CD4-positive, alpha-beta T cell treated with Interleukin-4 for 4 hours (primary cell): Measurements from ENCODE around the gene BCAT1.

Experiments used
- DNase-seq: peaks from one replicate; pipeline ENCODE4 v3.0.0-alpha.2; 2020

The BCAT1 gene

GRCh38 chr12:24803430-24804245 is 145.3 kb downstream of the BCAT1 start:
- peak; percentile 17 for DNase-seq

GRCh38 chr12:24798335-24798734 is 150.6 kb downstream of the BCAT1 start:
- no peak for DNase-seq

- no peak for DNase-seq
Observed at GRCh38 chr12:24797901-24798300, 151.0 kb downstream of the BCAT1 start.

- DNase-seq: no peak
Observed at GRCh38 chr12:24796876-24797275, 152.0 kb downstream of the BCAT1 start.

- peak; percentile 35 for DNase-seq
Observed at GRCh38 chr12:24795699-24796347, 153.1 kb downstream of the BCAT1 start.

GRCh38 chr12:24791622-24792021 is 157.3 kb downstream of the BCAT1 start:
- DNase-seq: no peak

- no peak for DNase-seq
Observed at GRCh38 chr12:24788886-24789285, 160.0 kb downstream of the BCAT1 start.

GRCh38 chr12:24780697-24781368 is 168.1 kb downstream of the BCAT1 start:
- peak; percentile 5 for DNase-seq

GRCh38 chr12:24778486-24779304 is 170.2 kb downstream of the BCAT1 start:
- DNase-seq: peak; percentile 8

- no peak for DNase-seq
Observed at GRCh38 chr12:24777359-24777758, 171.5 kb downstream of the BCAT1 start.

GRCh38 chr12:24776861-24777260 is 172.0 kb downstream of the BCAT1 start:
- no peak for DNase-seq

DNA sequence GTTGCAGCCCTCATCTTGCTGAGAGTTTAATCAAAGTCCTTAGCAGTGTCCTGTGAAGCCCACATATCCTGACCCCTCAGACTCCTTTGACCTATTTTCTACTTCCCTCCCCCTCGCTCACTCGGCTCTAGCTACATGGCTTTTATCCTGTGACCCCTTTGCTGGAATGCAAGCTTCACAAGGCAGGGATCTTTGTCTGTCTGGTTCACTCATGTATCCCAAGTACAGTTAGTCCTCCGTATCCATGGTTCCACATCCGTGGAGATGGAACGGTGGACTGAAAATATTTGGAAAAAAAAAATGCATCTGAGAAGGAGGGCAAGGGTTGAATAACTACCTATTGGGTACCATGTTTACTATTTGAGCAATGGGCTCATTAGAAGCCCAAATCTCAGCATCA is 173.8 kb downstream of the BCAT1 start:
- no peak for DNase-seq

- no peak for DNase-seq
Observed at GRCh38 chr12:24773996-24774395, 174.9 kb downstream of the BCAT1 start.

DNA sequence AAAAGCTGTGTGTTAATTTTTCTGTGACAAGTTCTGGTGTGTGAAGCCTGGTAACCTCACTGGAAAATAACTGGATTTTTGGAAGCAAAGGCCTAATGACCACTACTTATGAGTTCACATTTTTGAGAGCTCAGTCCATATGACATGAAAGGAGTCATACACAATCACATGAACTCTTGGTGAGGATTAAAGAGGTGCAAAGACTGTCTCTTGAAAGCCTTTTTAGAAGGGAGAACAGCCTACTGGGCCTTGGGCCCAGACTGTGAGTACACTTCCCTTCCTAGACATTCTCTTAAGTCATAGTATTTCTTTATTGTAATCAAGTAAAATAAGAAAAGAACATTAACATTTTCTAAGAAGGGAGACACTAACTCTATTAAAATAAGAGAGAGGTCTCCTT is 176.1 kb downstream of the BCAT1 start:
- DNase-seq: no peak

DNA sequence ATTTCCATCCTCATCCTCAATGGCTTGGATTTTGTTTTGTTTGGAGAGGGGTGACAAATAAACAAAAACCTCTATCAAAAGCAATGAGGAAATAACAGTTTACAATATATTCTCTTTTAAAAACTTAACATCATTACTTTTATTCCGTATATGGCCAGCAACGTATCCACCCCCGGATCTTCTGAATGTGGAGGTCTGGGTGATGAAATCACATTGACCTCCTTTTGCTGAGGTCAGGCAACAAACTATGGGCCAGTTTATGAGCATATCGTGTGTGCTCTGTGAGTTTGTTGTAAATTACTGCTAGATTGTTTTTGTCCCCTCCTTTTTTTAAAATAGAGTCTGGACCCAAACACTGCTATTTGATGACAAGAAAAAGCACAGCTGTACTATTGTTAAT is 178.1 kb downstream of the BCAT1 start:
- no peak for DNase-seq

DNA sequence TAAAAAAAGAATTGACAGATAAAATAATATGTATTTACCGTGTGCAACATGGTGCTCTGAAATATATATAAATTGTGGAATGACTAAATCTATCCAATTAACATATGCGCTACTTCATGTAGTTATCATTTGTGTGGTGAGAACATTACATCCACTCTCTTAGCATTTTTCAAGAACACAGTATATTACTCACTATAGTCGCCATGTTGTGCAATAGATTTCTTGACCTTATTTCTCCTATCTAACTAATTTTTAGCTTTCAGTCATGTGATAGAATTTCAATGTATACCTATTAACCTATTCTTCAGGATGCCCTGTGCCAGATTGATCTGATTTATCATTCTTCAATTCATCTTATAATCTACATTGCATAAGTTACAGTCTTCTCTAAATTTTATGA is 178.6 kb downstream of the BCAT1 start:
- DNase-seq: no peak

DNA sequence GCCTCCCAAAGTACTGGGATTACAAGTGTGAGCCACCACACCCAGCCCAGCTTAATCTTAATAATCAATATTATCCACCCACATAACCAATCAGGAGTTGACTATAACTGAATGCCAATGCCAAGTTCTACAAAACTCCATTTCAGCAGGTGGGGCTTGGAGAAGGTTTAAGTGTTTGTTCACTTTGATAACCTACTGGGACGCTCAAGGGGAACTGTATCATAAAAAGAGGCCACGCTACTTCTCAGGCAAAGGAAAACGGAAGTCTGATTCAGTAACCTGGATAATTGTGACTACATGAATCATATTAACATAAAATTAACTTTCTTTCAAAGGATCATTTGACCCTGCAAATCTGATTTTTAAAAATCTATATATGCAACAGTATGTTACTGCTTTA is 179.2 kb downstream of the BCAT1 start:
- no peak for DNase-seq

DNA sequence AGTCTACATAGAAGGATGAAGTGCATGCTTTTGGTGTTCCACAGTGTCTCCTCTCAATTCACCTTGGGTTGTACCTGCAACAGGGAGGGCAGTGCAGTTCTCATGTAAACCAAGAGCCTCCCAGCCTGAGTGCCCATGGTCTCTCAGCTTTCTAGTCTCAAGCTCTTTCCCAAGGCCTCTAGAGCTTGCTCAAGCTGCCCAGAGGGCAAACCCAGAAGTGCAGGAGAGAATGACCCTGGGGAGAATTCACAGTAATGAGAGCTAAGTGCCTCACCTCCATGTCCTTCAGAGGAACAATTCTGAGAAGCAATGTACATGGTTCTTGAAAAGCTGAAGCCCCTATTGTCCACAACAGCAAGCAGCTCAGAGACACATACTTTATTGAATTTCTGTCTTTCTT is 180.5 kb downstream of the BCAT1 start:
- no peak for DNase-seq

DNA sequence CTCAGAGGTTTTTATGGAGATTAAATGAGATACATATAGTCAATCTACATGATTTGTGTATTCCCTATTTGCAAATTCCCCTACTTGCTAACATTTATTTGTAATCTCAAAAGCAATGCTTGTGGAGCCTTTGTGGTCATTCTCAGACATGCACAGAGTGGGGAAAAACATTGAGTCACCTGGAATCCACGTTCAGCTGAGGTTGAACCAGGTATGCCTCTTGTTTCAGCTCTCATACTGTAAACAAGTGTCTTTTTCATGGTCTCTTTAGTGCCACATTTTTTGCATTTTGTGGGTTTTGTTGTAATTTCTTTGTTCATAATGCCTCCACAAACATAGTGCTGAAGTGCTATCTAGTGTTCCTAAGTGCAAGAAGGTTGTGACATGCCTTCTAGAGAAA is 181.9 kb downstream of the BCAT1 start:
- DNase-seq: no peak

DNA sequence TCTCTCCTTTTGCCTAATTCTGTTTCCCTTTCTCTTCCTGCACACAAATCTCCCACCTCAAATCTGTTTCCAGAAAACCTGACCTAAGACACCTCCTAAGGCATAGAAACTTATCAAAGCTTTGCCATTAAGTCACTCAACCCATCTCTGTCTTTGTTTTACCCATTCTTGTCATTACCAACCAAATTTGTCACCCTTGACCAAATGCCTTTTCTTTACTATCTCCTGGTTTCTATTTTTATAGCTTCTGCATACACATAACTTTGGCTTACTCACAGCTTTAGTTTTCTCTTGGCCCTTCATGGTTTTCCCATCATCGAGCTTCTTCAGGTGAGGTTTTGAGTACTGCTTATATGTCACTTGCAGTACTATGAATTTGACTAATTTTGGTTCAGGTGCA is 184.2 kb downstream of the BCAT1 start:
- DNase-seq: no peak

- no peak for DNase-seq
Observed at GRCh38 chr12:24760606-24761378, 188.1 kb downstream of the BCAT1 start.

DNA sequence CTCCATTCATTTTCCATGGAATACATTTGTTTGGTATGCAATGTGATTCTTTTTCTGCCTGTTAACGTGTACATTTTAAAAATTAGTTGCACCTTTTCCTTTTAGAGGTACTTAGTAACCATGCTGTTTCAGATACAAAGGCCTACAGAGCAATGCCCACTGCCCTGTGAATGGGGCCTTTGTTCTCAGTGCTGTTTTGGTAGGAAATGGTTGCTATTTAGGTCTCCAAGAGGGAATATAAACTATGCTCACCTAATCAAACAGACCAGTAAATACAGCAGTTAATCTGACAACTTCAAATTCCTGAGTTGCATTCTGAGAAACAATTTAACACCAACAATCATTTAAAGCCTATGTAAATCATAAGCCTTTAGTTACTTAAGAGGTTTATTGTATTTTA is 188.7 kb downstream of the BCAT1 start:
- DNase-seq: no peak
